Astrocyte (in vitro differentiated cells and primary cell): ENCODE measurements around the gene BLVRA. TPM values are rescaled to one million over a fixed set of nuclear protein-coding genes. Genes with fewer than 3 reads are reported as not detected.
A peak's percentile ranks its signal among the peaks of the same experiment; 100 is the strongest.

Experiments
- DNase-seq: peaks from one replicate; pipeline ENCODE4 v3.0.0-alpha.2; 2010; ENCODE audit warnings: low read depth
- FAIRE-seq: peaks from 2 replicates; lab custom pipeline; 2011; peaks lifted over from hg19 to GRCh38; lab: Jason Lieb, UNC
- H2AFZ ChIP-seq: 2 replicates; pipeline ENCODE4 v1.6.0; 2012; ENCODE audit warnings: low read depth, low read length, inconsistent platforms
- H3K27ac ChIP-seq: 2 replicates; pipeline ENCODE4 v1.5.1; 2011; ENCODE audit warnings: low read depth, low read length, inconsistent platforms
- H3K27me3 ChIP-seq: 2 replicates; pipeline ENCODE4 v1.6.0; 2011; ENCODE audit warnings: low read length, inconsistent platforms; ENCODE audit not compliant: insufficient read depth
- H3K36me3 ChIP-seq: 2 replicates; pipeline ENCODE4 v1.5.1; 2011; ENCODE audit warnings: low read length, inconsistent platforms; ENCODE audit not compliant: insufficient read depth
- H3K4me1 ChIP-seq: 2 replicates; pipeline ENCODE4 v1.5.1; 2011; ENCODE audit warnings: low read length, inconsistent platforms; ENCODE audit not compliant: insufficient read depth
- H3K4me2 ChIP-seq: 2 replicates; pipeline ENCODE4 v1.6.0; 2012; ENCODE audit warnings: low read length, inconsistent platforms
- H3K4me3 ChIP-seq: 2 replicates; pipeline ENCODE4 v1.5.1; 2011; ENCODE audit warnings: low read depth, mild to moderate bottlenecking, low read length, inconsistent platforms; ENCODE audit not compliant: insufficient read depth
- H3K79me2 ChIP-seq: 2 replicates; pipeline ENCODE4 v1.6.0; 2012; ENCODE audit warnings: mild to moderate bottlenecking, low read length, inconsistent platforms; ENCODE audit not compliant: insufficient read depth
- H3K9ac ChIP-seq: 2 replicates; pipeline ENCODE4 v1.6.0; 2012; ENCODE audit warnings: mild to moderate bottlenecking, low read length, inconsistent platforms
- H3K9me3 ChIP-seq: 2 replicates; pipeline ENCODE4 v1.5.1; 2012; ENCODE audit warnings: low read depth, mild to moderate bottlenecking, low read length, inconsistent platforms; ENCODE audit not compliant: insufficient read depth
- H4K20me1 ChIP-seq: 2 replicates; pipeline ENCODE4 v1.6.0; 2012; ENCODE audit warnings: low read length, inconsistent platforms; ENCODE audit not compliant: insufficient read depth
- H3K27ac Mint-ChIP-seq: one replicate; pipeline ENCODE4 v1.8.0; 2021; ENCODE audit warnings: mild to moderate bottlenecking, mixed read lengths; ENCODE audit not compliant: unreplicated experiment
- H3K27me3 Mint-ChIP-seq: one replicate; pipeline ENCODE4 v1.8.0; 2021; ENCODE audit warnings: low read depth, mixed read lengths; ENCODE audit not compliant: unreplicated experiment
- H3K36me3 Mint-ChIP-seq: one replicate; pipeline ENCODE4 v1.8.0; 2021; ENCODE audit warnings: low read depth, mixed read lengths; ENCODE audit not compliant: unreplicated experiment
- H3K4me1 Mint-ChIP-seq: one replicate; pipeline ENCODE4 v1.8.0; 2021; ENCODE audit warnings: low read depth, mixed read lengths; ENCODE audit not compliant: unreplicated experiment
- H3K4me3 Mint-ChIP-seq: one replicate; pipeline ENCODE4 v1.8.0; 2021; ENCODE audit warnings: mild to moderate bottlenecking, moderate library complexity, mixed read lengths; ENCODE audit not compliant: unreplicated experiment
- H3K9me3 Mint-ChIP-seq: one replicate; pipeline ENCODE4 v1.8.0; 2021; ENCODE audit warnings: mild to moderate bottlenecking, mixed read lengths; ENCODE audit not compliant: unreplicated experiment
- CTCF ChIP-seq: IDR thresholded peaks from 2 replicates; pipeline ENCODE4 v1.5.1; 2011; ENCODE audit warnings: low read depth, mild to moderate bottlenecking, inconsistent platforms, low read length, moderate library complexity; ENCODE audit not compliant: insufficient read depth
- EZH2 ChIP-seq: IDR thresholded peaks from 2 replicates; pipeline ENCODE4 v1.6.1; 2012; ENCODE audit warnings: mild to moderate bottlenecking, low read length, inconsistent platforms; ENCODE audit not compliant: insufficient read depth
- total RNA-seq: library from RNA; stranded (reverse); gene quantifications from 2 replicates; pipeline ENCODE4 v1.2.1, GENCODE V29; 2021

BLVRA gene
- total RNA-seq, 1 donor from 2014 or later: 48.9 TPM

- H4K20me1 ChIP-seq: peaks cover 8% of the 10 kb centered on the region
- H3K79me2 ChIP-seq: no peaks in the 10 kb centered on the region
- H3K9me3 ChIP-seq: no peaks in the 10 kb centered on the region
- H3K27me3 Mint-ChIP-seq: no peaks in the 10 kb centered on the region
- H3K4me1 ChIP-seq: no peaks in the 10 kb centered on the region
- no peak overlapping the region for H3K4me3 Mint-ChIP-seq
- no peak for TF ChIP-seq EZH2
- no peak for TF ChIP-seq CTCF
- H3K4me1 Mint-ChIP-seq: peaks cover 6% of the 10 kb centered on the region
- no peaks in the 10 kb centered on the region for H3K27me3 ChIP-seq
- H3K4me2 ChIP-seq: no peak overlapping the region
- peaks cover 24% of the 10 kb centered on the region for H3K36me3 Mint-ChIP-seq
- peaks cover 13% of the 10 kb centered on the region for H3K9me3 Mint-ChIP-seq
- FAIRE-seq (no peak), DNase-seq (no peak)
- H3K27ac ChIP-seq: no peak overlapping the region
- H3K36me3 ChIP-seq: no peaks in the 10 kb centered on the region
- no peak overlapping the region for H3K9ac ChIP-seq
- H3K27ac Mint-ChIP-seq: no peak overlapping the region
- no peak overlapping the region for H2AFZ ChIP-seq
- H3K4me3 ChIP-seq: no peak overlapping the region
Observed at GRCh38 chr7:43779045-43779812, 20.7 kb downstream of the BLVRA start.

- H3K27me3 ChIP-seq: no peaks in the 10 kb centered on the region
- Mint-ChIP-seq H3K36me3 (peaks cover 22% of the 10 kb centered on the region), H3K4me1 (peaks cover 26% of the 10 kb centered on the region), H3K4me3 (no peak overlapping the region), H3K27ac (no peak overlapping the region), H3K9me3 (peaks cover 8% of the 10 kb centered on the region), H3K27me3 (no peaks in the 10 kb centered on the region)
- peaks cover 13% of the 10 kb centered on the region for H3K4me1 ChIP-seq
- no peak overlapping the region for H3K4me3 ChIP-seq
- no peak for FAIRE-seq
- H3K9ac ChIP-seq: no peak overlapping the region
- no peaks in the 10 kb centered on the region for H3K9me3 ChIP-seq
- no peak overlapping the region for H3K27ac ChIP-seq
- no peaks in the 10 kb centered on the region for H3K79me2 ChIP-seq
- no peak for TF ChIP-seq CTCF
- no peak for TF ChIP-seq EZH2
- no peak overlapping the region for H2AFZ ChIP-seq
- H3K36me3 ChIP-seq: no peaks in the 10 kb centered on the region
- H3K4me2 ChIP-seq: no peak overlapping the region
- peaks cover 8% of the 10 kb centered on the region for H4K20me1 ChIP-seq
- DNase-seq: peak; percentile 51
Observed at GRCh38 chr7:43781726-43782607, 23.5 kb downstream of the BLVRA start.
